Astrocyte (in vitro differentiated cells and primary cell): ENCODE measurements around the gene ALG14. TPM values are rescaled to one million over a fixed set of nuclear protein-coding genes. Genes with fewer than 3 reads are reported as not detected.

ENCODE experiments used
- DNase-seq: peaks from one replicate; pipeline ENCODE4 v3.0.0-alpha.2; 2010; ENCODE audit warnings: low read depth
- FAIRE-seq: peaks from 2 replicates; lab custom pipeline; 2011; peaks lifted over from hg19 to GRCh38; lab: Jason Lieb, UNC
- H2AFZ ChIP-seq: 2 replicates; pipeline ENCODE4 v1.6.0; 2012; ENCODE audit warnings: low read depth, low read length, inconsistent platforms
- H3K27ac ChIP-seq: 2 replicates; pipeline ENCODE4 v1.5.1; 2011; ENCODE audit warnings: low read depth, low read length, inconsistent platforms
- H3K27me3 ChIP-seq: 2 replicates; pipeline ENCODE4 v1.6.0; 2011; ENCODE audit warnings: low read length, inconsistent platforms; ENCODE audit not compliant: insufficient read depth
- H3K36me3 ChIP-seq: 2 replicates; pipeline ENCODE4 v1.5.1; 2011; ENCODE audit warnings: low read length, inconsistent platforms; ENCODE audit not compliant: insufficient read depth
- H3K4me1 ChIP-seq: 2 replicates; pipeline ENCODE4 v1.5.1; 2011; ENCODE audit warnings: low read length, inconsistent platforms; ENCODE audit not compliant: insufficient read depth
- H3K4me2 ChIP-seq: 2 replicates; pipeline ENCODE4 v1.6.0; 2012; ENCODE audit warnings: low read length, inconsistent platforms
- H3K4me3 ChIP-seq: 2 replicates; pipeline ENCODE4 v1.5.1; 2011; ENCODE audit warnings: low read depth, mild to moderate bottlenecking, low read length, inconsistent platforms; ENCODE audit not compliant: insufficient read depth
- H3K79me2 ChIP-seq: 2 replicates; pipeline ENCODE4 v1.6.0; 2012; ENCODE audit warnings: mild to moderate bottlenecking, low read length, inconsistent platforms; ENCODE audit not compliant: insufficient read depth
- H3K9ac ChIP-seq: 2 replicates; pipeline ENCODE4 v1.6.0; 2012; ENCODE audit warnings: mild to moderate bottlenecking, low read length, inconsistent platforms
- H3K9me3 ChIP-seq: 2 replicates; pipeline ENCODE4 v1.5.1; 2012; ENCODE audit warnings: low read depth, mild to moderate bottlenecking, low read length, inconsistent platforms; ENCODE audit not compliant: insufficient read depth
- H4K20me1 ChIP-seq: 2 replicates; pipeline ENCODE4 v1.6.0; 2012; ENCODE audit warnings: low read length, inconsistent platforms; ENCODE audit not compliant: insufficient read depth
- H3K27ac Mint-ChIP-seq: one replicate; pipeline ENCODE4 v1.8.0; 2021; ENCODE audit warnings: mild to moderate bottlenecking, mixed read lengths; ENCODE audit not compliant: unreplicated experiment
- H3K27me3 Mint-ChIP-seq: one replicate; pipeline ENCODE4 v1.8.0; 2021; ENCODE audit warnings: low read depth, mixed read lengths; ENCODE audit not compliant: unreplicated experiment
- H3K36me3 Mint-ChIP-seq: one replicate; pipeline ENCODE4 v1.8.0; 2021; ENCODE audit warnings: low read depth, mixed read lengths; ENCODE audit not compliant: unreplicated experiment
- H3K4me1 Mint-ChIP-seq: one replicate; pipeline ENCODE4 v1.8.0; 2021; ENCODE audit warnings: low read depth, mixed read lengths; ENCODE audit not compliant: unreplicated experiment
- H3K4me3 Mint-ChIP-seq: one replicate; pipeline ENCODE4 v1.8.0; 2021; ENCODE audit warnings: mild to moderate bottlenecking, moderate library complexity, mixed read lengths; ENCODE audit not compliant: unreplicated experiment
- H3K9me3 Mint-ChIP-seq: one replicate; pipeline ENCODE4 v1.8.0; 2021; ENCODE audit warnings: mild to moderate bottlenecking, mixed read lengths; ENCODE audit not compliant: unreplicated experiment
- CTCF ChIP-seq: IDR thresholded peaks from 2 replicates; pipeline ENCODE4 v1.5.1; 2011; ENCODE audit warnings: low read depth, mild to moderate bottlenecking, inconsistent platforms, low read length, moderate library complexity; ENCODE audit not compliant: insufficient read depth
- EZH2 ChIP-seq: IDR thresholded peaks from 2 replicates; pipeline ENCODE4 v1.6.1; 2012; ENCODE audit warnings: mild to moderate bottlenecking, low read length, inconsistent platforms; ENCODE audit not compliant: insufficient read depth
- total RNA-seq: library from RNA; stranded (reverse); gene quantifications from 2 replicates; pipeline ENCODE4 v1.2.1, GENCODE V29; 2021

Gene ALG14
- total RNA-seq, 1 donor from 2014 or later, result 6.9 TPM

GRCh38 chr1:94935034-94935433 lies 137.7 kb downstream of the ALG14 start:
- FAIRE-seq (no peak), DNase-seq (no peak)
- peaks cover 29% of the 10 kb centered on the region for H3K4me1 ChIP-seq
- H3K27ac ChIP-seq, result no peak overlapping the region
- no peak overlapping the region for H3K4me3 ChIP-seq
- H3K4me2 ChIP-seq, result no peak overlapping the region
- H3K27ac Mint-ChIP-seq, result no peak overlapping the region
- no peak overlapping the region for H3K9ac ChIP-seq
- H3K4me1 Mint-ChIP-seq, result peaks cover 42% of the 10 kb centered on the region
- no peaks in the 10 kb centered on the region for H4K20me1 ChIP-seq
- no peaks in the 10 kb centered on the region for H3K27me3 ChIP-seq
- no peaks in the 10 kb centered on the region for H3K9me3 ChIP-seq
- H3K79me2 ChIP-seq, result peaks cover 5% of the 10 kb centered on the region
- peaks cover 10% of the 10 kb centered on the region for H3K36me3 Mint-ChIP-seq
- no peak overlapping the region for H3K4me3 Mint-ChIP-seq
- no peaks in the 10 kb centered on the region for H3K27me3 Mint-ChIP-seq
- TF ChIP-seq CTCF, result no peak
- no peak for TF ChIP-seq EZH2
- no peaks in the 10 kb centered on the region for H3K9me3 Mint-ChIP-seq
- H3K36me3 ChIP-seq, result peaks cover under 1% of the 10 kb centered on the region
- H2AFZ ChIP-seq, result no peak overlapping the region

GRCh38 chr1:94934551-94934950 lies 138.2 kb downstream of the ALG14 start:
- Histone ChIP-seq H3K27me3 (no peaks in the 10 kb centered on the region), H3K9me3 (no peaks in the 10 kb centered on the region), H3K4me2 (no peak overlapping the region), H3K79me2 (peaks cover 10% of the 10 kb centered on the region), H3K4me3 (no peak overlapping the region), H4K20me1 (no peaks in the 10 kb centered on the region), H2AFZ (no peak overlapping the region), H3K36me3 (no peaks in the 10 kb centered on the region), H3K4me1 (peaks cover 33% of the 10 kb centered on the region), H3K9ac (no peak overlapping the region), H3K27ac (no peak overlapping the region)
- Mint-ChIP-seq H3K36me3 (peaks cover 10% of the 10 kb centered on the region), H3K9me3 (no peaks in the 10 kb centered on the region), H3K4me3 (no peak overlapping the region), H3K4me1 (peaks cover 45% of the 10 kb centered on the region), H3K27ac (no peak overlapping the region), H3K27me3 (no peaks in the 10 kb centered on the region)
- no peak for FAIRE-seq
- no peak for DNase-seq
- TF ChIP-seq EZH2 (no peak), CTCF (no peak)

- peaks cover 10% of the 10 kb centered on the region for H3K36me3 Mint-ChIP-seq
- H3K4me1 Mint-ChIP-seq, result peaks cover 32% of the 10 kb centered on the region
- H3K27ac Mint-ChIP-seq, result no peak overlapping the region
- Histone ChIP-seq H3K4me2 (no peak overlapping the region), H3K27ac (no peak overlapping the region), H3K79me2 (peaks cover 37% of the 10 kb centered on the region), H4K20me1 (no peaks in the 10 kb centered on the region), H3K4me3 (no peak overlapping the region), H3K36me3 (no peaks in the 10 kb centered on the region), H3K27me3 (no peaks in the 10 kb centered on the region), H3K9me3 (no peaks in the 10 kb centered on the region), H3K9ac (no peak overlapping the region), H2AFZ (no peak overlapping the region), H3K4me1 (peaks cover 32% of the 10 kb centered on the region)
- no peaks in the 10 kb centered on the region for H3K9me3 Mint-ChIP-seq
- no peaks in the 10 kb centered on the region for H3K27me3 Mint-ChIP-seq
- FAIRE-seq (no peak), DNase-seq (no peak)
- TF ChIP-seq EZH2, result no peak
- no peak for TF ChIP-seq CTCF
- no peak overlapping the region for H3K4me3 Mint-ChIP-seq
These were observed 141.4 kb downstream of the ALG14 start for GRCh38 chr1:94931254-94931841.
